ENCODE data around the gene NUDT22. TPM values are rescaled to one million over a fixed set of nuclear protein-coding genes. Genes with fewer than 3 reads are reported as not detected.

Gene NUDT22
- total RNA-seq, 1 donor from 2014 or later, result 40.7 TPM

- peaks cover 9% of the 10 kb centered on the region for H3K4me1 Mint-ChIP-seq (ENCODE audit: low read depth, unreplicated experiment)
- Histone ChIP-seq H4K20me1 (ENCODE audit: insufficient read depth, low read length) (peaks cover 29% of the 10 kb centered on the region), H3K79me2 (ENCODE audit: insufficient read depth, low read length) (peaks cover 29% of the 10 kb centered on the region), H3K4me1 (ENCODE audit: insufficient read depth, low read length) (peaks cover 22% of the 10 kb centered on the region), H3K4me2 (ENCODE audit: low read length) (peak overlapping the region; percentile 99), H3K36me3 (ENCODE audit: insufficient read depth, low read length) (peaks cover 6% of the 10 kb centered on the region), H3K4me3 (ENCODE audit: insufficient read depth, low read depth, low read length) (peak overlapping the region; percentile 80), H2AFZ (ENCODE audit: low read depth, low read length) (peak overlapping the region; percentile 55), H3K27ac (ENCODE audit: low read depth, low read length) (no peak overlapping the region), H3K9me3 (ENCODE audit: insufficient read depth, low read depth, low read length) (no peaks in the 10 kb centered on the region), H3K27me3 (ENCODE audit: insufficient read depth, low read length) (no peaks in the 10 kb centered on the region), H3K9ac (ENCODE audit: low read length) (peak overlapping the region; percentile 88)
- FAIRE-seq (no peak), DNase-seq (ENCODE audit: low read depth) (no peak)
- no peaks in the 10 kb centered on the region for H3K9me3 Mint-ChIP-seq (ENCODE audit: unreplicated experiment)
- H3K4me3 Mint-ChIP-seq (ENCODE audit: unreplicated experiment), result peak overlapping the region; percentile 91
- no peaks in the 10 kb centered on the region for H3K27me3 Mint-ChIP-seq (ENCODE audit: low read depth, unreplicated experiment)
- peaks cover 7% of the 10 kb centered on the region for H3K36me3 Mint-ChIP-seq (ENCODE audit: low read depth, unreplicated experiment)
- peak overlapping the region; percentile 87 for H3K27ac Mint-ChIP-seq (ENCODE audit: unreplicated experiment)
- TF ChIP-seq EZH2 (IDR thresholded peaks at IDR 0.05; ENCODE audit: insufficient read depth, low read length) (no peak), CTCF (IDR thresholded peaks at IDR 0.05; ENCODE audit: insufficient read depth, low read depth, low read length) (peak; percentile 34)
Observed at GRCh38 chr11:64252003-64252872, 26.2 kb downstream of the NUDT22 start.

GRCh38 chr11:64253043-64253442 is 27.0 kb downstream of the NUDT22 start:
- no peak overlapping the region for H3K9ac ChIP-seq (ENCODE audit: low read length)

More at GRCh38 chr11:64253043-64253442, 27.0 kb downstream of the NUDT22 start:
- H3K27me3 Mint-ChIP-seq (ENCODE audit: low read depth, unreplicated experiment), result no peaks in the 10 kb centered on the region
- Histone ChIP-seq H3K27ac (ENCODE audit: low read depth, low read length) (no peak overlapping the region), H3K27me3 (ENCODE audit: insufficient read depth, low read length) (no peaks in the 10 kb centered on the region), H2AFZ (ENCODE audit: low read depth, low read length) (no peak overlapping the region), H4K20me1 (ENCODE audit: insufficient read depth, low read length) (peaks cover 29% of the 10 kb centered on the region), H3K4me2 (ENCODE audit: low read length) (peak overlapping the region; percentile 99), H3K4me3 (ENCODE audit: insufficient read depth, low read depth, low read length) (no peak overlapping the region), H3K9me3 (ENCODE audit: insufficient read depth, low read depth, low read length) (no peaks in the 10 kb centered on the region), H3K79me2 (ENCODE audit: insufficient read depth, low read length) (peaks cover 29% of the 10 kb centered on the region), H3K36me3 (ENCODE audit: insufficient read depth, low read length) (peaks cover 8% of the 10 kb centered on the region), H3K4me1 (ENCODE audit: insufficient read depth, low read length) (peaks cover 18% of the 10 kb centered on the region)
- H3K36me3 Mint-ChIP-seq (ENCODE audit: low read depth, unreplicated experiment), result peaks cover 11% of the 10 kb centered on the region
- no peaks in the 10 kb centered on the region for H3K9me3 Mint-ChIP-seq (ENCODE audit: unreplicated experiment)
- DNase-seq (ENCODE audit: low read depth) (no peak), FAIRE-seq (no peak)
- no peak for TF ChIP-seq EZH2 (IDR thresholded peaks at IDR 0.05; ENCODE audit: insufficient read depth, low read length)
- no peak for TF ChIP-seq CTCF (IDR thresholded peaks at IDR 0.05; ENCODE audit: insufficient read depth, low read depth, low read length)
- H3K27ac Mint-ChIP-seq (ENCODE audit: unreplicated experiment), result no peak overlapping the region
- H3K4me3 Mint-ChIP-seq (ENCODE audit: unreplicated experiment), result peak overlapping the region; percentile 80
- H3K4me1 Mint-ChIP-seq (ENCODE audit: low read depth, unreplicated experiment), result peaks cover 8% of the 10 kb centered on the region
